ENCODE results near the gene PEX10. TPM values are rescaled to one million over a fixed set of nuclear protein-coding genes. Genes with fewer than 3 reads are reported as not detected.

The PEX10 gene
- total RNA-seq, 1 experiment from 2014 or later, result 36.1 TPM

DNA sequence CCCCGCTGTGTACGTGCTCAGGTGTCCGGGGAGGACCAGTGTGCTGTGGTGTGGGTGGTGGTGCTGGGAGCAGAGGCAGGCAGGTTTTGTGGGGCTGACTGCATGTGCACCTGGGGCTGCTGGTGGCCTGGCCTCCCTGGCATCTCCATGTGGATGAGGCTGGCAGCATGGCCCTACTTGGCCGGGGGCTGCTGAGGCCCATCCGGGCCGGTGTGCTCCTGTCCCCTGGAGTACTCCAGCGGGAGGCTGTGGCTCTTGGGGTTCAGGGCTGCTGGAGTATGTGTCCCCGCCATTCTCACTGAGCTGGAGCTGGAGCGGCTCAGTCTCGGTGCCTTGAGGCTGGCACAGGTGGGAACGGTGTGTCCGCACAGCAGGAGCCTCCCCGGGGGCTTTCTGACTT lies 20.8 kb upstream of the PEX10 start:
- Mint-ChIP-seq H3K9me3 (ENCODE audit: unreplicated experiment) (no peaks in the 10 kb centered on the region), H3K36me3 (ENCODE audit: insufficient read depth, unreplicated experiment) (peaks cover 14% of the 10 kb centered on the region), H3K4me1 (ENCODE audit: insufficient read depth, unreplicated experiment) (no peaks in the 10 kb centered on the region), H3K27me3 (ENCODE audit: insufficient read depth, unreplicated experiment) (no peaks in the 10 kb centered on the region), H3K27ac (ENCODE audit: low read depth, unreplicated experiment) (no peak overlapping the region), H3K4me3 (ENCODE audit: unreplicated experiment) (no peak overlapping the region)
- CTCF ChIA-PET, result interaction anchor here (0.7 kb wide), 1 partner anchor 68 kb away, joined by 3 read pairs; no protein-coding TSS in a partner anchor
- intact Hi-C loops (cut with micrococcal nuclease), result no loop called here
- TF ChIP-seq, protein P1, sequence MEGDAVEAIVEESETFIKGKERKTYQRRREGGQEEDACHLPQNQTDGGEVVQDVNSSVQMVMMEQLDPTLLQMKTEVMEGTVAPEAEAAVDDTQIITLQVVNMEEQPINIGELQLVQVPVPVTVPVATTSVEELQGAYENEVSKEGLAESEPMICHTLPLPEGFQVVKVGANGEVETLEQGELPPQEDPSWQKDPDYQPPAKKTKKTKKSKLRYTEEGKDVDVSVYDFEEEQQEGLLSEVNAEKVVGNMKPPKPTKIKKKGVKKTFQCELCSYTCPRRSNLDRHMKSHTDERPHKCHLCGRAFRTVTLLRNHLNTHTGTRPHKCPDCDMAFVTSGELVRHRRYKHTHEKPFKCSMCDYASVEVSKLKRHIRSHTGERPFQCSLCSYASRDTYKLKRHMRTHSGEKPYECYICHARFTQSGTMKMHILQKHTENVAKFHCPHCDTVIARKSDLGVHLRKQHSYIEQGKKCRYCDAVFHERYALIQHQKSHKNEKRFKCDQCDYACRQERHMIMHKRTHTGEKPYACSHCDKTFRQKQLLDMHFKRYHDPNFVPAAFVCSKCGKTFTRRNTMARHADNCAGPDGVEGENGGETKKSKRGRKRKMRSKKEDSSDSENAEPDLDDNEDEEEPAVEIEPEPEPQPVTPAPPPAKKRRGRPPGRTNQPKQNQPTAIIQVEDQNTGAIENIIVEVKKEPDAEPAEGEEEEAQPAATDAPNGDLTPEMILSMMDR (IDR thresholded peaks at IDR 0.05; ENCODE audit: unreplicated experiment), result no peak
- POLR2A ChIA-PET, result no interaction called here
- no TSS peak for BruUV-seq (replicated peaks)
- DNase-seq (ENCODE audit: unreplicated experiment), result no peak

- Mint-ChIP-seq H3K9me3 (ENCODE audit: unreplicated experiment) (no peaks in the 10 kb centered on the region), H3K4me3 (ENCODE audit: unreplicated experiment) (no peak overlapping the region), H3K36me3 (ENCODE audit: insufficient read depth, unreplicated experiment) (peaks cover 14% of the 10 kb centered on the region), H3K4me1 (ENCODE audit: insufficient read depth, unreplicated experiment) (no peaks in the 10 kb centered on the region), H3K27ac (ENCODE audit: low read depth, unreplicated experiment) (no peak overlapping the region), H3K27me3 (ENCODE audit: insufficient read depth, unreplicated experiment) (no peaks in the 10 kb centered on the region)
- DNase-seq (ENCODE audit: unreplicated experiment), result no peak
- intact Hi-C loops (cut with micrococcal nuclease), result no loop called here
- BruUV-seq (replicated peaks), result no TSS peak
- POLR2A ChIA-PET, result no interaction called here
- CTCF ChIA-PET, result interaction anchor here (0.8 to 2.8 kb wide), 2 partner anchors 116 to 992 kb away, joined by 3 to 14 read pairs; no protein-coding TSS in a partner anchor
- TF ChIP-seq, protein P1 (IDR thresholded peaks at IDR 0.05; ENCODE audit: unreplicated experiment), result no peak
These were observed 20.1 kb upstream of the PEX10 start for GRCh38 chr1:2432441-2432844.

GRCh38 chr1:2431518-2431917 lies 19.2 kb upstream of the PEX10 start:
- TF ChIP-seq, protein P1 (IDR thresholded peaks at IDR 0.05; ENCODE audit: unreplicated experiment), result no peak
- peak overlapping the region; percentile 57 for H3K4me3 Mint-ChIP-seq (ENCODE audit: unreplicated experiment)
- BruUV-seq (replicated peaks), result no TSS peak
- intact Hi-C loops (cut with micrococcal nuclease), result no loop called here
- POLR2A ChIA-PET, result interaction anchor here (0.6 to 0.9 kb wide), 3 partner anchors 10 to 233 kb away, joined by 3 to 5 read pairs (median 3); partner anchors contain the start of gene PANK4
- no peaks in the 10 kb centered on the region for H3K9me3 Mint-ChIP-seq (ENCODE audit: unreplicated experiment)
- CTCF ChIA-PET, result interaction anchor here (0.7 to 2.8 kb wide), 6 partner anchors 16 to 993 kb away, joined by 3 to 14 read pairs (median 4); no protein-coding TSS in a partner anchor
- DNase-seq (ENCODE audit: unreplicated experiment), result no peak
- peaks cover 14% of the 10 kb centered on the region for H3K36me3 Mint-ChIP-seq (ENCODE audit: insufficient read depth, unreplicated experiment)
- H3K4me1 Mint-ChIP-seq (ENCODE audit: insufficient read depth, unreplicated experiment), result no peaks in the 10 kb centered on the region
- H3K27ac Mint-ChIP-seq (ENCODE audit: low read depth, unreplicated experiment), result no peak overlapping the region
- no peaks in the 10 kb centered on the region for H3K27me3 Mint-ChIP-seq (ENCODE audit: insufficient read depth, unreplicated experiment)

GRCh38 chr1:2431103-2431502 lies 18.7 kb upstream of the PEX10 start:
- TF ChIP-seq, protein P1 (IDR thresholded peaks at IDR 0.05; ENCODE audit: unreplicated experiment), result no peak
- ChIA-PET CTCF (interaction anchor here (0.7 to 2.8 kb wide), 6 partner anchors 15 to 993 kb away, joined by 3 to 14 read pairs (median 4); no protein-coding TSS in a partner anchor), POLR2A (interaction anchor here (0.6 to 0.9 kb wide), 3 partner anchors 11 to 233 kb away, joined by 3 to 5 read pairs (median 3); partner anchors contain the start of gene PANK4)
- Mint-ChIP-seq H3K4me1 (ENCODE audit: insufficient read depth, unreplicated experiment) (no peaks in the 10 kb centered on the region), H3K36me3 (ENCODE audit: insufficient read depth, unreplicated experiment) (peaks cover 14% of the 10 kb centered on the region), H3K27me3 (ENCODE audit: insufficient read depth, unreplicated experiment) (no peaks in the 10 kb centered on the region), H3K27ac (ENCODE audit: low read depth, unreplicated experiment) (no peak overlapping the region), H3K9me3 (ENCODE audit: unreplicated experiment) (no peaks in the 10 kb centered on the region), H3K4me3 (ENCODE audit: unreplicated experiment) (peak overlapping the region; percentile 57)
- no peak for DNase-seq (ENCODE audit: unreplicated experiment)
- BruUV-seq (replicated peaks), result no TSS peak
- intact Hi-C loops (cut with micrococcal nuclease), result no loop called here
